Liver (tissue), 9 donors: ENCODE measurements around the gene BACH2. TPM values are rescaled to one million over a fixed set of nuclear protein-coding genes. Genes with fewer than 3 reads are reported as not detected.

Source experiments
- DNase-seq: peaks from one replicate; pipeline ENCODE4 v3.0.0-alpha.2; 2017; ENCODE audit warnings: low spot score
- H3K27ac ChIP-seq, 2 donors: one replicate each; pipeline ENCODE4 v1.7.0; 2013; ENCODE audit warnings: inconsistent platforms in 2 of 2, low read length in 2 of 2, control low read depth in 1 of 2, low read depth in 1 of 2, mild to moderate bottlenecking in 1 of 2
- H3K27me3 ChIP-seq, 4 donors: one replicate each; pipeline versions ENCODE4 v1.6.1 to v1.7.0; 2013; ENCODE audit warnings: low read length in 3 of 4, inconsistent platforms in 1 of 4, mild to moderate bottlenecking in 1 of 4, moderate library complexity in 1 of 4; ENCODE audit not compliant: control insufficient read depth in 4 of 4, insufficient read depth in 4 of 4
- H3K36me3 ChIP-seq, 4 donors: one replicate each; pipeline versions ENCODE4 v1.6.1 to v1.7.0; 2013; ENCODE audit warnings: low read length in 3 of 4, mild to moderate bottlenecking in 3 of 4, low read depth in 1 of 4, moderate library complexity in 1 of 4; ENCODE audit not compliant: control insufficient read depth in 4 of 4, insufficient read depth in 3 of 4
- H3K4me1 ChIP-seq, 4 donors: one replicate each; pipeline versions ENCODE4 v1.6.1 to v1.7.0; 2013; ENCODE audit warnings: low read length in 3 of 4, mild to moderate bottlenecking in 3 of 4, moderate library complexity in 1 of 4; ENCODE audit not compliant: control insufficient read depth in 4 of 4, insufficient read depth in 4 of 4
- H3K4me3 ChIP-seq, 3 donors: one replicate each; pipeline versions ENCODE4 v1.6.1 to v1.7.0; 2013; ENCODE audit warnings: low read length in 3 of 3, control low read depth in 1 of 3, low read depth in 1 of 3, mild to moderate bottlenecking in 1 of 3
- H3K9ac ChIP-seq, 2 donors: one replicate each; pipeline ENCODE4 v1.7.0; 2013; ENCODE audit warnings: low read length in 2 of 2, mild to moderate bottlenecking in 2 of 2, moderate library complexity in 2 of 2, control low read depth in 1 of 2, low read depth in 1 of 2
- H3K9me3 ChIP-seq, 4 donors: one replicate each; pipeline versions ENCODE4 v1.6.1 to v1.7.0; 2013; ENCODE audit warnings: low read length in 3 of 4; ENCODE audit not compliant: control insufficient read depth in 4 of 4
- ATF3 ChIP-seq: IDR thresholded peaks from 2 replicates; pipeline ENCODE4 v1.6.1; 2016; ENCODE audit warnings: antibody characterized with exemption
- CTCF ChIP-seq: fragments of 150-350 bp; IDR thresholded peaks from 2 replicates; pipeline ENCODE4 v1.5.1; 2017; ENCODE audit warnings: improper control_type of control experiment, low read depth, low read length; ENCODE audit not compliant: missing input control
- EGR1 ChIP-seq, 2 donors: IDR thresholded peaks; 2 replicates each; pipeline ENCODE4 v1.6.1; 2016 to 2018; ENCODE audit warnings: antibody characterized with exemption in 2 of 2, low read depth in 2 of 2
- FOXA1 ChIP-seq: IDR thresholded peaks from 2 replicates; pipeline ENCODE4 v1.6.1; 2016; ENCODE audit warnings: antibody characterized with exemption
- FOXA2 ChIP-seq: IDR thresholded peaks from 2 replicates; pipeline ENCODE4 v1.6.1; 2016; ENCODE audit warnings: antibody characterized with exemption
- GABPA ChIP-seq, 2 donors: IDR thresholded peaks in 1 of 2; conservative IDR thresholded peaks in 1 of 2; 2 replicates each; pipeline ENCODE4 v1.6.1; 2016; ENCODE audit warnings: antibody characterized with exemption in 2 of 2, mild to moderate bottlenecking in 1 of 2, moderate library complexity in 1 of 2
- HNF4A ChIP-seq, 2 donors: conservative IDR thresholded peaks; 2 replicates each; pipeline ENCODE4 v1.6.1; 2016; ENCODE audit warnings: antibody characterized with exemption in 2 of 2, mild to moderate bottlenecking in 2 of 2
- HNF4G ChIP-seq: IDR thresholded peaks from 2 replicates; pipeline ENCODE4 v1.6.1; 2016; ENCODE audit warnings: antibody characterized with exemption
- JUND ChIP-seq, 2 donors: IDR thresholded peaks; 2 replicates each; pipeline ENCODE4 v1.6.1; 2016; ENCODE audit warnings: antibody characterized with exemption in 2 of 2
- MAX ChIP-seq: IDR thresholded peaks from 2 replicates; pipeline ENCODE4 v1.6.1; 2016; ENCODE audit warnings: antibody characterized with exemption
- NR2F2 ChIP-seq: IDR thresholded peaks from 2 replicates; pipeline ENCODE4 v1.6.1; 2016; ENCODE audit warnings: antibody characterized with exemption
- RAD21 ChIP-seq, 2 donors: IDR thresholded peaks; 2 replicates each; pipeline ENCODE4 v1.6.1; 2016; ENCODE audit warnings: antibody characterized with exemption in 2 of 2, mild to moderate bottlenecking in 2 of 2
- REST ChIP-seq: IDR thresholded peaks from 2 replicates; pipeline ENCODE4 v1.6.1; 2016; ENCODE audit warnings: antibody characterized with exemption, mild to moderate bottlenecking
- RXRA ChIP-seq, 2 donors: IDR thresholded peaks; 2 replicates each; pipeline ENCODE4 v1.6.1; 2017 to 2018; ENCODE audit warnings: antibody characterized with exemption in 2 of 2, mild to moderate bottlenecking in 1 of 2
- SP1 ChIP-seq: IDR thresholded peaks from 2 replicates; pipeline ENCODE4 v1.6.1; 2018; ENCODE audit warnings: antibody characterized with exemption, mild to moderate bottlenecking
- YY1 ChIP-seq: IDR thresholded peaks from 2 replicates; pipeline ENCODE4 v1.6.1; 2016; ENCODE audit warnings: antibody characterized with exemption, mild to moderate bottlenecking
- ZBTB33 ChIP-seq: IDR thresholded peaks from 2 replicates; pipeline ENCODE4 v1.6.1; 2016; ENCODE audit warnings: antibody characterized with exemption
- WGBS: extraction: QIAGEN DNeasy Blood & Tissue Kit; methylation state at CpG from one replicate; pipeline ENCODE4 v1.1.7; 2013; 5-methylcytosine and 5-hydroxymethylcytosine counted together
- polyA plus RNA-seq, 2 donors: library from polyadenylated mRNA; stranded (reverse) in 1 of 2; unstranded in 1 of 2; fragments of 200-250 nt in 1 of 2; fragments of >200 nt in 1 of 2; fragmentation: Nextera tagmentation in 1 of 2; extraction: Ambion mirVana in 1 of 2; gene quantifications; one replicate each; pipeline versions ENCODE4 v1.2.1 to v1.2.3, GENCODE V29; 2013 to 2015
- total RNA-seq, 2 donors: library from RNA; depleted of rRNA; stranded (reverse); fragments of >200 nt; gene quantifications; one replicate each; pipeline ENCODE4 v1.2.3, GENCODE V29; 2014
- donor health status: healthy.
- donor health status: healthy.
- donor health status: healthy.
- donor health status: healthy.
- donor health status: healthy.

Gene BACH2
- total and polyA plus RNA-seq, 4 donors: 1.9 to 3.7 (median 1.9) TPM

GRCh38 chr6:90214461-90214860 is 82.2 kb downstream of the BACH2 start:
- H3K27ac ChIP-seq: no peak overlapping the region
- no peak overlapping the region for H3K4me3 ChIP-seq
- no peak for DNase-seq
- H3K4me1 ChIP-seq: peaks cover 5 to 25% (median 15%) of the 10 kb centered on the region in 4 donors
- H3K9me3 ChIP-seq: no peaks in the 10 kb centered on the region
- H3K36me3 ChIP-seq: no peaks in the 10 kb centered on the region
- no peaks in the 10 kb centered on the region for H3K27me3 ChIP-seq
- 93% methylated on average over 2 of the region's 2 CpGs for WGBS
- no peak overlapping the region for H3K9ac ChIP-seq
- TF ChIP-seq FOXA1: no peak
- TF ChIP-seq REST: no peak
- TF ChIP-seq CTCF: no peak
- no peak for TF ChIP-seq NR2F2
- TF ChIP-seq GABPA (IDR thresholded peaks at IDR 0.05 in 1 of 2, conservative IDR thresholded peaks at IDR 0.05 in 1 of 2): no peak
- no peak for TF ChIP-seq FOXA2

- Histone ChIP-seq H3K36me3 (no peaks in the 10 kb centered on the region), H3K4me1 (peaks cover under 1 to 11% (median 7%) of the 10 kb centered on the region in 4 donors), H3K27ac (no peak overlapping the region), H3K4me3 (no peak overlapping the region), H3K9me3 (no peaks in the 10 kb centered on the region), H3K27me3 (no peaks in the 10 kb centered on the region), H3K9ac (no peak overlapping the region)
- TF ChIP-seq ATF3: no peak
- TF ChIP-seq HNF4A (conservative IDR thresholded peaks at IDR 0.05): no peak
- TF ChIP-seq HNF4G: no peak
- TF ChIP-seq JUND (IDR thresholded peaks at IDR 0.05): no peak
- no peak for TF ChIP-seq RAD21 (IDR thresholded peaks at IDR 0.05)
- TF ChIP-seq EGR1 (IDR thresholded peaks at IDR 0.05; ENCODE audit: low read depth in 2 of 2): no peak
- TF ChIP-seq ZBTB33: no peak
- TF ChIP-seq SP1: no peak
- TF ChIP-seq FOXA1: no peak
- no peak for TF ChIP-seq MAX
- TF ChIP-seq YY1: no peak
- TF ChIP-seq RXRA (IDR thresholded peaks at IDR 0.05): no peak
- no peak for TF ChIP-seq GABPA (IDR thresholded peaks at IDR 0.05 in 1 of 2, conservative IDR thresholded peaks at IDR 0.05 in 1 of 2)
- no peak for DNase-seq
- 87% methylated on average over 3 of the region's 3 CpGs for WGBS
Measured at GRCh38 chr6:90212274-90212673, 84.4 kb downstream of the BACH2 start.
